SK-N-SH (cell line): ENCODE results near the gene COL4A2. TPM values are rescaled to one million over a fixed set of nuclear protein-coding genes. Genes with fewer than 3 reads are reported as not detected.

ENCODE experiments used
- CTCF ChIA-PET: fragments of 300-600, 350-600 bp; formaldehyde crosslinking; extraction: SDS; loops from one replicate; lab custom pipeline; 2021; lab: Yijun Ruan, JAX
- POLR2A ChIA-PET: fragments of 350-600 bp; sonication (Branson Sonifier 250); formaldehyde crosslinking; extraction: SDS; loops from one replicate; lab custom pipeline; 2020; ENCODE audit warnings: antibody characterized with exemption, inconsistent platforms; lab: Yijun Ruan, JAX
- DNase-seq: peaks from one replicate; pipeline ENCODE4 v3.0.0; 2012
- H2AFZ ChIP-seq: fragments of 200-600 bp; sonication (generic); 2 replicates; pipeline ENCODE4 v1.8.1; 2016; ENCODE audit warnings: antibody characterized with exemption, mild to moderate bottlenecking, low read depth
- H3F3A ChIP-seq: fragments of 200-600 bp; sonication (generic); replicated peaks from 2 replicates; pipeline ENCODE3; 2016; ENCODE audit warnings: antibody characterized with exemption, mild to moderate bottlenecking; ENCODE audit not compliant: insufficient read depth
- H3K27ac ChIP-seq, 2 experiments: fragments of 200-500 bp in 1 of 2; fragments of 200-600 bp in 1 of 2; sonication (Bioruptor generic) in 1 of 2; sonication (generic), shearing (Covaris generic) in 1 of 2; 2 replicates each; pipeline versions ENCODE4 v1.5.1 to v1.6.1; 2014 to 2016; ENCODE audit warnings: low read depth in 2 of 2, inconsistent platforms in 1 of 2, low read length in 1 of 2, mild to moderate bottlenecking in 1 of 2, mixed read lengths in 1 of 2
- H3K27me3 ChIP-seq: fragments of 200-600 bp; sonication (generic), shearing (Covaris generic); 2 replicates; pipeline ENCODE4 v1.6.1; 2016; ENCODE audit warnings: mixed run types; ENCODE audit not compliant: insufficient read depth
- H3K36me3 ChIP-seq, 2 experiments: fragments of 200-500 bp in 1 of 2; fragments of 200-600 bp in 1 of 2; sonication (Bioruptor generic) in 1 of 2; sonication (generic) in 1 of 2; replicated peaks in 1 of 2; 2 replicates each; pipeline versions ENCODE3 to v1.5.1; 2014 to 2016; ENCODE audit warnings: low read length in 1 of 2, mild to moderate bottlenecking in 1 of 2; ENCODE audit not compliant: insufficient read depth in 2 of 2, control insufficient read depth in 1 of 2
- H3K4me1 ChIP-seq, 2 experiments: fragments of 200-500 bp in 1 of 2; fragments of 200-600 bp in 1 of 2; sonication (Bioruptor generic) in 1 of 2; sonication (generic), shearing (Covaris generic) in 1 of 2; 2 replicates each; pipeline versions ENCODE4 v1.5.1 to v1.6.1; 2014 to 2016; ENCODE audit warnings: low read depth in 1 of 2, low read length in 1 of 2, mixed run types in 1 of 2; ENCODE audit not compliant: insufficient read depth in 2 of 2, control insufficient read depth in 1 of 2
- H3K4me2 ChIP-seq: fragments of 200-600 bp; sonication (generic), shearing (Covaris generic); 2 replicates; pipeline ENCODE4 v1.6.1; 2017; ENCODE audit warnings: mixed run types
- H3K4me3 ChIP-seq, 2 experiments: fragments of 200-500 bp in 1 of 2; fragments of 200-600 bp in 1 of 2; sonication (Bioruptor generic) in 1 of 2; sonication (generic), shearing (Covaris generic) in 1 of 2; 2 replicates each; pipeline versions ENCODE4 v1.5.1 to v1.8.1; 2014 to 2016; ENCODE audit warnings: low read depth in 2 of 2, inconsistent platforms in 1 of 2, low read length in 1 of 2, mild to moderate bottlenecking in 1 of 2, mixed read lengths in 1 of 2, moderate library complexity in 1 of 2
- H3K79me2 ChIP-seq: fragments of 200-600 bp; sonication (generic); 2 replicates; pipeline ENCODE4 v1.8.1; 2017; ENCODE audit warnings: mild to moderate bottlenecking; ENCODE audit not compliant: insufficient read depth
- H3K9ac ChIP-seq: fragments of 200-600 bp; sonication (generic); 2 replicates; pipeline ENCODE4 v1.6.1; 2017; ENCODE audit warnings: mixed run types
- H3K9me2 ChIP-seq: fragments of 200-600 bp; sonication (generic); 2 replicates; pipeline ENCODE4 v1.6.1; 2017; ENCODE audit warnings: mixed run types
- H3K9me3 ChIP-seq: fragments of 200-600 bp; sonication (generic); 2 replicates; pipeline ENCODE4 v1.6.1; 2017; ENCODE audit warnings: mixed run types, mild to moderate bottlenecking, moderate library complexity
- H4K20me1 ChIP-seq: fragments of 200-600 bp; sonication (generic); 2 replicates; pipeline ENCODE4 v1.6.1; 2017; ENCODE audit warnings: mild to moderate bottlenecking, mixed run types; ENCODE audit not compliant: insufficient read depth
- CHD2 ChIP-seq: fragments of 150-350 bp; IDR thresholded peaks from 2 replicates; pipeline ENCODE4 v1.6.1; 2018; ENCODE audit warnings: low read length; ENCODE audit not compliant: partially characterized antibody
- EP300 ChIP-seq, 2 experiments: IDR thresholded peaks; 2 replicates each; pipeline versions ENCODE4 v1.4.0 to v1.6.1; 2012; ENCODE audit warnings: borderline replicate concordance in 1 of 2, low read depth in 1 of 2, low read length in 1 of 2
- FOSL2 ChIP-seq: IDR thresholded peaks from 2 replicates; pipeline ENCODE4 v1.4.0; 2012; ENCODE audit warnings: low read depth, mild to moderate bottlenecking, moderate library complexity, borderline replicate concordance
- GATA2 ChIP-seq: sonication (generic); formaldehyde crosslinking; IDR thresholded peaks from 2 replicates; pipeline ENCODE4 v1.5.0; 2020; ENCODE audit warnings: mild to moderate bottlenecking, missing genetic modification reagents
- JUND ChIP-seq: IDR thresholded peaks from 2 replicates; pipeline ENCODE4 v1.4.0; 2012
- MAX ChIP-seq: IDR thresholded peaks from 2 replicates; pipeline ENCODE4 v1.4.0; 2012; ENCODE audit warnings: low read depth
- MEF2A ChIP-seq: IDR thresholded peaks from 2 replicates; pipeline ENCODE4 v1.4.0; 2012; ENCODE audit warnings: low read depth, borderline replicate concordance
- MXI1 ChIP-seq: IDR thresholded peaks from 2 replicates; pipeline ENCODE4 v1.6.1; 2012; ENCODE audit warnings: mild to moderate bottlenecking, low read depth, low read length, improper control_type of control experiment
- NFIC ChIP-seq: IDR thresholded peaks from 2 replicates; pipeline ENCODE4 v1.4.0; 2012; ENCODE audit warnings: borderline replicate concordance
- POLR2AphosphoS5 ChIP-seq: IDR thresholded peaks from 2 replicates; pipeline ENCODE4 v1.6.1; 2012; ENCODE audit warnings: low read depth, low read length
- RCOR1 ChIP-seq: fragments of 150-350 bp; IDR thresholded peaks from 2 replicates; pipeline ENCODE4 v1.6.1; 2017; ENCODE audit warnings: antibody characterized with exemption, low read length
- RFX5 ChIP-seq: IDR thresholded peaks from 2 replicates; pipeline ENCODE4 v1.6.1; 2012; ENCODE audit warnings: mild to moderate bottlenecking, improper control_type of control experiment, low read length
- RXRA ChIP-seq: IDR thresholded peaks from 2 replicates; pipeline ENCODE4 v1.4.0; 2012; ENCODE audit warnings: low read depth, mild to moderate bottlenecking, borderline replicate concordance
- TAF1 ChIP-seq: IDR thresholded peaks from 2 replicates; pipeline ENCODE4 v1.6.1; 2012; ENCODE audit warnings: low read depth, mild to moderate bottlenecking, low read length, moderate library complexity, borderline replicate concordance
- TCF12 ChIP-seq: IDR thresholded peaks from 2 replicates; pipeline ENCODE4 v1.4.0; 2012
- TEAD4 ChIP-seq: IDR thresholded peaks from 2 replicates; pipeline ENCODE4 v1.4.0; 2012; ENCODE audit warnings: mild to moderate bottlenecking, borderline replicate concordance; ENCODE audit not compliant: insufficient read depth
- USF1 ChIP-seq: IDR thresholded peaks from 2 replicates; pipeline ENCODE4 v1.4.0; 2012; ENCODE audit warnings: low read depth, borderline replicate concordance
- YY1 ChIP-seq: IDR thresholded peaks from 2 replicates; pipeline ENCODE4 v1.4.0; 2012; ENCODE audit warnings: low read depth, mild to moderate bottlenecking
- WGBS: methylation state at CpG from one replicate; pipeline ENCODE4 v1.1.6; 2017; ENCODE audit warnings: low lambda C conversion rate; 5-methylcytosine and 5-hydroxymethylcytosine counted together
- polyA plus RNA-seq, 3 experiments: library from polyadenylated mRNA; depleted of rRNA; stranded (reverse); fragments of >200 nt; gene quantifications; 2 replicates each; pipeline ENCODE4 v1.2.3, GENCODE V29; 2012
- TF ChIP-seq, protein P1 (sequence below): IDR thresholded peaks from 2 replicates; pipeline ENCODE4 v1.4.0; 2012; ENCODE audit warnings: low read depth, borderline replicate concordance

COL4A2 gene
- polyA plus RNA-seq, 1 of the 3 experiments (the other 2 are of a cell fraction): 137 TPM

GRCh38 chr13:110347088-110347487 is 40.0 kb downstream of the COL4A2 start:
- H3K9me2 ChIP-seq: no peaks in the 10 kb centered on the region
- no peak for TF ChIP-seq NFIC
- TF ChIP-seq, protein P1, sequence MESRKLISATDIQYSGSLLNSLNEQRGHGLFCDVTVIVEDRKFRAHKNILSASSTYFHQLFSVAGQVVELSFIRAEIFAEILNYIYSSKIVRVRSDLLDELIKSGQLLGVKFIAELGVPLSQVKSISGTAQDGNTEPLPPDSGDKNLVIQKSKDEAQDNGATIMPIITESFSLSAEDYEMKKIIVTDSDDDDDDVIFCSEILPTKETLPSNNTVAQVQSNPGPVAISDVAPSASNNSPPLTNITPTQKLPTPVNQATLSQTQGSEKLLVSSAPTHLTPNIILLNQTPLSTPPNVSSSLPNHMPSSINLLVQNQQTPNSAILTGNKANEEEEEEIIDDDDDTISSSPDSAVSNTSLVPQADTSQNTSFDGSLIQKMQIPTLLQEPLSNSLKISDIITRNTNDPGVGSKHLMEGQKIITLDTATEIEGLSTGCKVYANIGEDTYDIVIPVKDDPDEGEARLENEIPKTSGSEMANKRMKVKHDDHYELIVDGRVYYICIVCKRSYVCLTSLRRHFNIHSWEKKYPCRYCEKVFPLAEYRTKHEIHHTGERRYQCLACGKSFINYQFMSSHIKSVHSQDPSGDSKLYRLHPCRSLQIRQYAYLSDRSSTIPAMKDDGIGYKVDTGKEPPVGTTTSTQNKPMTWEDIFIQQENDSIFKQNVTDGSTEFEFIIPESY: no peak
- no peak for TF ChIP-seq MXI1
- H3K4me1 ChIP-seq: peaks cover 13 to 30% of the 10 kb centered on the region in 2 experiments; a peak in 2 of 4 replicates
- WGBS: 71% methylated on average over 1 of the region's 3 CpGs
- peaks cover 44% of the 10 kb centered on the region for H3F3A ChIP-seq
- peak overlapping the region in 1 of 2 experiments; percentile 88; a peak in 2 of 4 replicates for H3K27ac ChIP-seq
- peak overlapping the region; percentile 62; the same call in 1 of the 2 replicates for H3K4me2 ChIP-seq
- peaks cover 0 to 20% of the 10 kb centered on the region in 2 experiments for H3K36me3 ChIP-seq
- H3K27me3 ChIP-seq: no peaks in the 10 kb centered on the region
- CTCF ChIA-PET: no interaction called here
- peaks cover 83% of the 10 kb centered on the region for H3K79me2 ChIP-seq
- H3K9me3 ChIP-seq: no peaks in the 10 kb centered on the region
- peak overlapping the region; percentile 15; the same call in 1 of the 2 replicates for H3K9ac ChIP-seq
- H4K20me1 ChIP-seq: no peaks in the 10 kb centered on the region
- H3K4me3 ChIP-seq: peak overlapping the region in 1 of 2 experiments; percentile 36; a peak in 2 of 4 replicates
- no peak for DNase-seq
- no peak overlapping the region for H2AFZ ChIP-seq
- POLR2A ChIA-PET: no interaction called here

DNA sequence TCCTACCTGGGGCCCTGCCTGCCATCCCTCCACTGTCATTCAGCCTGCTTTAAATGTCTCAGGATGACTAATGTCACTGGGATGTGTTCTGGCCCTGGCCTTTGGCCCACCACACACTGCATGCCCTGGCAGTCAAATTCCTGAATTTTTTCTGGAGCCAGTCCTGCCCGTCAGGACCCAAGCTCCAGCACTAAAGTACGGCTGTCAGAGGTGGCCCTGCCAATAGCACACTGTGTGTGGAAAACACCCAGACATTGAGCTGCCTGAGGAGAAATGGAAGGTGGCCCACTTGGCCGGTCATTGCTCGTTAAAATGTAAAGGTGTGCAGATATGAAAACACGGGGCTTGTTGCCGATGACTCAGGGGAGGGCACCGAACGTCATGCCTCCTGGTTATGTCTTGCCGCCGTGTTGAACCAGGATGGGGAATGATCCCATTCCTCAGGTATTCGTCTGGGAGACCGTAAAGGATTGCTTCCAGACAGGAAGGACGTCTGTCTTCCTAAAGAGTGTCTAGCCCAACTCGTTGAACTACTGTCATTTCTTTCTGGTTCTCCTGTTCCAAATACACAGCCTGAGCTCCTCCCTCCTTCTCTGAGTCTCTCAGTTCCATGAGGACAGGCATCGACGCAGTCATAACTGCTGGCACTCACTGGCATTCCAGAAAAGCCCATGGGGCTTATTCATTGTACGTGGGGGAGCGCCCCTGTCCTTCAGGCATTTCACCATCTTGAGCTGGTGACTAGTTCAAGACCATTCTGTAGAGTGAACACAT is 40.6 kb downstream of the COL4A2 start:
- H3K9ac ChIP-seq: peak overlapping the region; percentile 15; the same call in 1 of the 2 replicates
- H2AFZ ChIP-seq: no peak overlapping the region
- peak overlapping the region in 1 of 2 experiments; percentile 88; a peak in 2 of 4 replicates for H3K27ac ChIP-seq
- no peak for DNase-seq
- H3K4me2 ChIP-seq: peak overlapping the region; percentile 62
- H3K4me1 ChIP-seq: peaks cover 8 to 30% of the 10 kb centered on the region in 2 experiments; a peak in 2 of 4 replicates
- no peaks in the 10 kb centered on the region for H4K20me1 ChIP-seq
- peaks cover 44% of the 10 kb centered on the region for H3F3A ChIP-seq
- ChIA-PET CTCF (interaction anchor here (1.2 kb wide), 1 partner anchor 100 kb away, joined by 3 read pairs; no protein-coding TSS in a partner anchor), POLR2A (no interaction called here)
- H3K36me3 ChIP-seq: peaks cover 0 to 20% of the 10 kb centered on the region in 2 experiments
- H3K79me2 ChIP-seq: peaks cover 83% of the 10 kb centered on the region
- peak overlapping the region in 1 of 2 experiments; percentile 36; a peak in 2 of 4 replicates for H3K4me3 ChIP-seq
- WGBS: 18% methylated on average over 16 of the region's 18 CpGs
- no peaks in the 10 kb centered on the region for H3K27me3 ChIP-seq
- H3K9me3 ChIP-seq: no peaks in the 10 kb centered on the region
- no peaks in the 10 kb centered on the region for H3K9me2 ChIP-seq
- TF ChIP-seq MAX (peak; percentile 31; the same call in 1 of the 2 replicates), USF1 (no peak), TEAD4 (no peak), CHD2 (no peak), MEF2A (no peak), RXRA (peak; percentile 2; the same call in 1 of the 2 replicates), MXI1 (no peak), TAF1 (no peak), GATA2 (no peak), RFX5 (no peak), RCOR1 (no peak), JUND (peak; percentile 40; the same call in 1 of the 2 replicates), POLR2AphosphoS5 (peak; percentile 9; the same call in 1 of the 2 replicates), TCF12 (peak; percentile 50), YY1 (0 out of 2 replicates have a peak, but pooled peaks have one; percentile 43), EP300 (IDR thresholded peaks at IDR 0.05; ENCODE audit: borderline replicate concordance in 1 of 2, low read depth in 1 of 2, low read length in 1 of 2) (peak in 1 of 2 experiments; percentile 55; a peak in 2 of 4 replicates), FOSL2 (0 out of 2 replicates have a peak, but pooled peaks have one; percentile 52)
